HG03039 (cell line): ENCODE measurements around the gene MBP.

Source experiments
- ATAC-seq: cut with Tn5 transposase; IDR thresholded peaks from one replicate; pipeline ENCODE4 v1.9.1; 2021; ENCODE audit warnings: mild to moderate bottlenecking, moderate library complexity; ENCODE audit not compliant: unreplicated experiment

The MBP gene

GRCh38 chr18:77053616-77054287 is 78.8 kb downstream of the MBP start:
- no peak for ATAC-seq

- ATAC-seq: no peak
These were observed 79.6 kb downstream of the MBP start for GRCh38 chr18:77052983-77053309.

- ATAC-seq: no peak
These were observed 80.1 kb downstream of the MBP start for GRCh38 chr18:77052297-77052982.

GRCh38 chr18:77051581-77052296 is 80.8 kb downstream of the MBP start:
- ATAC-seq: no peak

- no peak for ATAC-seq
These were observed 82.6 kb downstream of the MBP start for GRCh38 chr18:77049938-77050337.

GRCh38 chr18:77047803-77048419 is 84.7 kb downstream of the MBP start:
- no peak for ATAC-seq

GRCh38 chr18:77046994-77047393 is 85.6 kb downstream of the MBP start:
- no peak for ATAC-seq

GRCh38 chr18:77046409-77046808 is 86.2 kb downstream of the MBP start:
- ATAC-seq: no peak

- ATAC-seq: no peak
These were observed 86.9 kb downstream of the MBP start for GRCh38 chr18:77045677-77046076.

- ATAC-seq: no peak
These were observed 87.5 kb downstream of the MBP start for GRCh38 chr18:77044866-77045664.

- no peak for ATAC-seq
These were observed 88.9 kb downstream of the MBP start for GRCh38 chr18:77043541-77044280.

- ATAC-seq: no peak
These were observed 90.0 kb downstream of the MBP start for GRCh38 chr18:77042583-77042982.

GRCh38 chr18:77039196-77040130 is 93.1 kb downstream of the MBP start:
- no peak for ATAC-seq

- no peak for ATAC-seq
These were observed 94.3 kb downstream of the MBP start for GRCh38 chr18:77038182-77038858.

- no peak for ATAC-seq
These were observed 95.0 kb downstream of the MBP start for GRCh38 chr18:77037567-77037966.

GRCh38 chr18:77035380-77036187 is 97.0 kb downstream of the MBP start:
- ATAC-seq: no peak

GRCh38 chr18:77033575-77033974 is 99.0 kb downstream of the MBP start:
- ATAC-seq: no peak
